Activated T-cell treated with anti-CD3 and anti-CD28 coated beads for 1 hour (primary cell): ENCODE data around the gene MEF2B.

Experiments used
- DNase-seq: peaks from one replicate; pipeline ENCODE4 v3.0.0-alpha.2; 2020; ENCODE audit warnings: low read depth

The MEF2B gene

DNA sequence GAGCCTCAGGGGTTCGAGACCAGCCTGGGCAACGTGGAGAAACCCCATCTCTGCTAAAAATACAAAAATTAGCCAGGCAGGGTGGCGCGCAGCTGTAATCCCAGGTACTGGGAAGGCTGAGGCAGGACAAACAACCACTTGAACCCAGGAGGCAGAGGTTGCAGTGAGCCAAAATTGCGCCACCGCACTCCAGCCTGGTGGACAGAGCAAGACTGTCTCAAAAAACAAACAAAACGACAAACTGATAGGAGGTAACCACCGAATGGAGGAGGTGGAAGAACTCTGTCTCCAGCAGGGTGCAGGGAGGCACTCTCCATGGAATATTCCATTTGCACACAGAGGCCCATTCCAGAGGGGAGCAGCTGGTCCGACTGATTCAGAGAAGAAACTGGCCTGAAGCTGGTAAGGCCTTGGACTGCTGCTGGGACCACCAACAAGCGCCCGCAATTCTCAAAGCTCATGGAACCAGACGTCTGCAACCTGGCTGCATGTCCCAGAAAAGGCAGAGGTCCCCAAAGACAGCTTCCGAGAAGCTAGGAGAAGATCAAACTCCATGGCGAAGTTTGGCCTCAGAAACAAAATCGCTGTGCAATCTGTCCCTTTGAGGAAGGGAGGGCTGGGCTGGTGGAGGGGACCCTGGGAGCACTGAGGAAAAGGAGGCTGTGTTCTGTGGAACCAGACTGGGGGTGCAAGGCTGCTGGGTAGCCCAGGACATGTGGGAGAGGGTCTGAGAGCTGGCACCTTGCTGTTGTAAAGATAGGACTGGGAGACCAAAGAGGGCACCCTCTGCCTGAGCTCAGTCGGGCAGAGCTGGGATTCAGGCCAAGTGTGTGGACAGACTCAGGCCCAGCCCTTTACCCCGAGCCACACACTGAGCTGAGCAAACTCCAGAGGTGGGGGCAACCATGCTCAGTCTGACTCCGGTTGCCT lies 71.1 kb downstream of the MEF2B start:
- no peak for DNase-seq

DNA sequence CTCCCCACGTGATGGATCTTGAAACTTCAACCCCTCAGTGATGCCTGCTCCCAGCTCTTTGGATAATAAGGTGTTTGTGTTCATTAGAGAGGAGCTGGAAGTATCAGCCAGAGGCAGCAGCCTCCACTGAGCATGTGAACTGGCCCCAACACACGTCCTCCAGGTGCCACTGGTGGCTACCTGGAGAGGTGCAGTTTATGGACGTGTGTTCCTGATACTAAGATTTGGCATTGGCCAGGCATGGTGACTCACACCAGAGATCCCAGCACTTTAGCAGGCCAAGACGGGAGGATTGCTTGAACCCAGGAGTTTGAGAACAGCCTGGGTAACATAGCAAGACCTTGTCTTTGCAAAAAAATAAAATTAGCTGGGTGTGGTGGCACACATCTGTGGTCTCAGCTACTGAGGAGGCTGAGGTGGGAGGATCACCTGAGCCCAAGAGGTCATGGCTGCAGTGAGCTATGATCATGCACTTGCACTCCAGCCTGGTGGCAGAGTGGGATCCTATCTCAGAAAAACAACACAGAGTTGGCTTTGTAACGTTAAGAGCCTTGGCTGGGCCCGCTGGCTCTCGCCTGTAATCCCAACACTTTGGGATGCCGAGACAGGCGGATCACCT lies 71.9 kb downstream of the MEF2B start:
- DNase-seq = no peak

DNA sequence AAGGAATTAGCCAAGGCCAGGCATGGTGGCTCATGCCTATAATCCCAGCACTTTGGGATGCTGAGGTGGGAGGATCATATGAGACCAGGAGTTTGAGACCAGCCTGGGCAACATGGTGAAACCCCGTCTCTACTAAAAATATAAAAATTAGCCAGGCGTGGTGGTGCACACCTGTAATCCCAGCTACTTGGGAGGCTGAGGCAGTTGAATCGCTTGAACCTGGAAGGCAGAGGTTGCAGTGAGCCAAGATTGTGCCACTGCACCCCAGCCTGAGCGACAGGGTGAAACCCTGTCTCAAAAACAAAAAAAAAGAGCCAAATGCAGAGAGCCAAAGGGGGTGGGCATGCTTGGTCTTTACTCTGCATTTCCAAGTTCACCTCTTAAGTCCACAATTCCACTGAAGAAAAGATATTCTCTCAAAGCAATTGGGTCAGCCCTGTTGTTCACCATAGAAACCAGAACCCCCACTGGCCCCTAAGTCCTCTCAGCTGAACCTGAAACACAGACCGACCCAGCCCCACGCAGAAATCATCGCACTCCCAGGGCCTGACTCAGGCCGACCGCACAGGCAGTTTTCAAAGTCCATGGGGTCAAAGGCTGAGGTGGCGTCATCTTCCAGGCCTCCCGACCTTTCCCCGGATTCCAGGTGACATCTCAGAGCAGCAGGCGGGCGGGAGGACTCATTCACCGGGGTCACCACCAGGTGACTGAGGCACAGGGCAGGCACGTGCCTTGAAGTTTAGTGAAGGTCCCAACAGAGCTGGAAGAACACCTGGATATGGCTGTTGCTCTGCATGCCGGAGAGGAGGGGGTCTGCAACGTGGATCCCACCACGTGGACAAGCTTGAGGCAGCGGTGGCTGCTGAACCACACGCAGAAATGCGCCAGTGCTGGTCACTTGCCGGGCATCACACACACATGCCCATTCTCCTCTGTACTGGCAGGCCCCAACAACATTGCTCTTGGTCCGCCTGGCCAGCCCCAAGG lies 73.1 kb downstream of the MEF2B start:
- DNase-seq = no peak

- no peak for DNase-seq
Observed at GRCh38 chr19:19095691-19096090, 74.4 kb downstream of the MEF2B start.
